Osteocyte (in vitro differentiated cells): ENCODE results near the gene ANKRD33. TPM values are rescaled to one million over a fixed set of nuclear protein-coding genes. Genes with fewer than 3 reads are reported as not detected.

Experiments
- DNase-seq: peaks from one replicate; pipeline ENCODE4 v3.0.0; 2021; ENCODE audit warnings: mixed read lengths; ENCODE audit not compliant: unreplicated experiment; ENCODE audit errors: extremely low spot score
- H3K27ac Mint-ChIP-seq: one replicate; pipeline ENCODE4 v1.8.0; 2021; ENCODE audit warnings: mild to moderate bottlenecking, mixed read lengths; ENCODE audit not compliant: unreplicated experiment
- H3K27me3 Mint-ChIP-seq: one replicate; pipeline ENCODE4 v1.8.0; 2021; ENCODE audit warnings: mixed read lengths; ENCODE audit not compliant: unreplicated experiment
- H3K36me3 Mint-ChIP-seq: one replicate; pipeline ENCODE4 v1.8.0; 2021; ENCODE audit warnings: mixed read lengths; ENCODE audit not compliant: unreplicated experiment
- H3K4me1 Mint-ChIP-seq: one replicate; pipeline ENCODE4 v1.8.0; 2021; ENCODE audit warnings: mixed read lengths; ENCODE audit not compliant: unreplicated experiment
- H3K4me3 Mint-ChIP-seq: one replicate; pipeline ENCODE4 v1.8.0; 2021; ENCODE audit warnings: mild to moderate bottlenecking, moderate library complexity, mixed read lengths; ENCODE audit not compliant: unreplicated experiment
- H3K9me3 Mint-ChIP-seq: one replicate; pipeline ENCODE4 v1.8.0; 2021; ENCODE audit warnings: mixed read lengths; ENCODE audit not compliant: unreplicated experiment
- total RNA-seq: library from RNA; stranded (reverse); gene quantifications from 2 replicates; pipeline ENCODE4 v1.2.1, GENCODE V29; 2021
- TF ChIP-seq, protein P1 (sequence below): fragments of 200-600 bp; sonication (generic); IDR thresholded peaks from 2 replicates; pipeline ENCODE4 v1.5.0; 2021; ENCODE audit warnings: antibody characterized with exemption, mild to moderate bottlenecking, moderate library complexity

The ANKRD33 gene
- total RNA-seq, 1 donor from 2014 or later: not detected

DNA sequence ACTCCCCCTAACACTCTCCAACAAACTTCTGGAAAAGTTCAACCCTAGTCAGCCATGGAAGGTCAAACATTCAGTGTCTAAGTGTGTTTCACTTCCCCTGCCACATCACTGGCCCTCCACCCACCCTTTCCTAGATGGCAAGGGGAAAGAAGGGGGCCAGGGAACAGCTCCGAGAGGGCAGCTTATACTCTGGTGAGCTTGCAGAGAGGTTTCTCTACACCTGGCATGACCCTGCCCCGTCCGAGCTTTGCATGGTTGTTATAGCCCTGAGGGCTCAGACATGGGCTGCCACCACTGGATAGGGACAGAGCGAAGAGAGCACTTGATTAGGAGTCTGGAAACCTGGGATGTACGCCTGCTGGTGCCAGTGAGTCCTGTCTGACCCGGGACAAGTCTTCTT lies 23.4 kb downstream of the ANKRD33 start:
- Mint-ChIP-seq H3K4me3 (no peak overlapping the region), H3K9me3 (no peaks in the 10 kb centered on the region), H3K36me3 (no peaks in the 10 kb centered on the region), H3K27ac (no peak overlapping the region), H3K27me3 (no peaks in the 10 kb centered on the region), H3K4me1 (peaks cover 12% of the 10 kb centered on the region)
- no peak for DNase-seq
- TF ChIP-seq, protein P1, sequence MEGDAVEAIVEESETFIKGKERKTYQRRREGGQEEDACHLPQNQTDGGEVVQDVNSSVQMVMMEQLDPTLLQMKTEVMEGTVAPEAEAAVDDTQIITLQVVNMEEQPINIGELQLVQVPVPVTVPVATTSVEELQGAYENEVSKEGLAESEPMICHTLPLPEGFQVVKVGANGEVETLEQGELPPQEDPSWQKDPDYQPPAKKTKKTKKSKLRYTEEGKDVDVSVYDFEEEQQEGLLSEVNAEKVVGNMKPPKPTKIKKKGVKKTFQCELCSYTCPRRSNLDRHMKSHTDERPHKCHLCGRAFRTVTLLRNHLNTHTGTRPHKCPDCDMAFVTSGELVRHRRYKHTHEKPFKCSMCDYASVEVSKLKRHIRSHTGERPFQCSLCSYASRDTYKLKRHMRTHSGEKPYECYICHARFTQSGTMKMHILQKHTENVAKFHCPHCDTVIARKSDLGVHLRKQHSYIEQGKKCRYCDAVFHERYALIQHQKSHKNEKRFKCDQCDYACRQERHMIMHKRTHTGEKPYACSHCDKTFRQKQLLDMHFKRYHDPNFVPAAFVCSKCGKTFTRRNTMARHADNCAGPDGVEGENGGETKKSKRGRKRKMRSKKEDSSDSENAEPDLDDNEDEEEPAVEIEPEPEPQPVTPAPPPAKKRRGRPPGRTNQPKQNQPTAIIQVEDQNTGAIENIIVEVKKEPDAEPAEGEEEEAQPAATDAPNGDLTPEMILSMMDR: no peak

DNA sequence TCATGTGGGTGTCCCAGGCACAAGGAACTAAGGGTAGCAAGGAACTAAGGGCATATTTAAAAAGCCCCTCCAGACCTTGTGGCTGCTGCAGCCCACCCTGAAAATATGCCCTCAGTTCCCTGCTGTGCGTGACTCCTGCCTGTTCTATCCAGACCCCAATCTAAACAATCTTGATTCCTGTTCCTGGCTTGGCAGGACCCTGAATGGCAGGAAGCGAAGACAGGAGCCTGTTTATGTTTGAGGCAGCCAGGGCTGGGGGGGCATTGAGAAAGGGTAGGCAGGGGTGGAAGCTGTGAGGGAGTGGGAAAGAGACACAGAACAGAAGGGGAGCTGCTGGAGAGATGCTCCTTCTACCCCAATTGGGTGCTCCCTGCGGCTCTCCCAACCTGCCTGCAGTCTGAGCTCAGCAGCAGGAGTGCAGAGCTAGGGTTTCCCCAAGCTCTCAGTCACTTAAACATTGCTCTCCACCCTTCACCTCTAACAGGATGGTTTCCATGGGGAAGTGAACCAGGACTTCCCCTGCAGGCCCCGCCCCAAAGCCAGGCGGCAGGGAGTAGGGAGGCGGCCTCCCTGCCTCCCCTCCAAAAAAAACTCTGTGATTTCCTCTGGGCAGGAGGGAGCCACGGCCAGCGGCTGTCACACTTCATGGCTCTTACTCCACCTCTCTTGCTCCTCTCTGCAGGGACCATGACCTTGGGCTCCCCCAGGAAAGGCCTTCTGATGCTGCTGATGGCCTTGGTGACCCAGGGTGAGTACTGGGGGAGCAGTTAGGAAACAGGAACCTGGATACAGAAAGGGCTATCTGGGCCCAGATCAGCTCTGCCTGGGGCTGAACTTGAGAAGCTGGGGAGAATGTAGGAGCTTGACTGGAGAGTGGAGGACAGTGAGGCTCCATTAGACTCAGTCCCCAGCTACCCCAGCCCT lies 24.1 kb downstream of the ANKRD33 start:
- no peaks in the 10 kb centered on the region for H3K36me3 Mint-ChIP-seq
- no peak for DNase-seq
- no peaks in the 10 kb centered on the region for H3K27me3 Mint-ChIP-seq
- H3K4me1 Mint-ChIP-seq: peaks cover 12% of the 10 kb centered on the region
- H3K4me3 Mint-ChIP-seq: no peak overlapping the region
- H3K27ac Mint-ChIP-seq: no peak overlapping the region
- H3K9me3 Mint-ChIP-seq: no peaks in the 10 kb centered on the region
- TF ChIP-seq, protein P1: no peak

DNA sequence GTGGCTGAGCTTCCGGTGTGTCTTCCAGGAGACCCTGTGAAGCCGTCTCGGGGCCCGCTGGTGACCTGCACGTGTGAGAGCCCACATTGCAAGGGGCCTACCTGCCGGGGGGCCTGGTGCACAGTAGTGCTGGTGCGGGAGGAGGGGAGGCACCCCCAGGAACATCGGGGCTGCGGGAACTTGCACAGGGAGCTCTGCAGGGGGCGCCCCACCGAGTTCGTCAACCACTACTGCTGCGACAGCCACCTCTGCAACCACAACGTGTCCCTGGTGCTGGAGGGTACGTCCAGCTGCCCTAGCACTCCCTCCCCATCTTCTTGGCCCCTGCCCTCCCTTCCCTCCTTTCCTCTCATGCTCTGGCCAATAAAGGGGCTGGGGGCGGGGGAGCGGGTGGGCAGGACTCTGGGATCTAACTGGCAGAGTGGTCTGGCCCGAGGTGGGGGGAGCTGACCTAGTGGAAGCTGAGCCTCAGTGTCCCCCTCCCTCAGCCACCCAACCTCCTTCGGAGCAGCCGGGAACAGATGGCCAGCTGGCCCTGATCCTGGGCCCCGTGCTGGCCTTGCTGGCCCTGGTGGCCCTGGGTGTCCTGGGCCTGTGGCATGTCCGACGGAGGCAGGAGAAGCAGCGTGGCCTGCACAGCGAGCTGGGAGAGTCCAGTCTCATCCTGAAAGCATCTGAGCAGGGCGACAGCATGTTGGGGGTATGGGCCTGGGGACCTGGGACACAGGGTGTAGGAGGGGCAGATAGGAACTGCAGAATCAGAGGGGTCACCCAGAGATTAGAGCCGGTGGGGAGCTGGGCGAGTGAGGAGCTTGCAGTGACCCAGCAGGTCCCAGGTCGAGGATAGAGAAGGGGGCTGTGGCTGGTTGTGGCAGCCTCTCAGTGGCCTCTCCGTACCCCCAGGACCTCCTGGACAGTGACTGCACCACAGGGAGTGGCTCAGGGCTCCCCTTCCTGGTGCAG lies 25.4 kb downstream of the ANKRD33 start:
- no peak overlapping the region for H3K27ac Mint-ChIP-seq
- TF ChIP-seq, protein P1: no peak
- no peak overlapping the region for H3K4me3 Mint-ChIP-seq
- H3K4me1 Mint-ChIP-seq: peaks cover 12% of the 10 kb centered on the region
- DNase-seq: no peak
- H3K9me3 Mint-ChIP-seq: no peaks in the 10 kb centered on the region
- no peaks in the 10 kb centered on the region for H3K36me3 Mint-ChIP-seq
- no peaks in the 10 kb centered on the region for H3K27me3 Mint-ChIP-seq

DNA sequence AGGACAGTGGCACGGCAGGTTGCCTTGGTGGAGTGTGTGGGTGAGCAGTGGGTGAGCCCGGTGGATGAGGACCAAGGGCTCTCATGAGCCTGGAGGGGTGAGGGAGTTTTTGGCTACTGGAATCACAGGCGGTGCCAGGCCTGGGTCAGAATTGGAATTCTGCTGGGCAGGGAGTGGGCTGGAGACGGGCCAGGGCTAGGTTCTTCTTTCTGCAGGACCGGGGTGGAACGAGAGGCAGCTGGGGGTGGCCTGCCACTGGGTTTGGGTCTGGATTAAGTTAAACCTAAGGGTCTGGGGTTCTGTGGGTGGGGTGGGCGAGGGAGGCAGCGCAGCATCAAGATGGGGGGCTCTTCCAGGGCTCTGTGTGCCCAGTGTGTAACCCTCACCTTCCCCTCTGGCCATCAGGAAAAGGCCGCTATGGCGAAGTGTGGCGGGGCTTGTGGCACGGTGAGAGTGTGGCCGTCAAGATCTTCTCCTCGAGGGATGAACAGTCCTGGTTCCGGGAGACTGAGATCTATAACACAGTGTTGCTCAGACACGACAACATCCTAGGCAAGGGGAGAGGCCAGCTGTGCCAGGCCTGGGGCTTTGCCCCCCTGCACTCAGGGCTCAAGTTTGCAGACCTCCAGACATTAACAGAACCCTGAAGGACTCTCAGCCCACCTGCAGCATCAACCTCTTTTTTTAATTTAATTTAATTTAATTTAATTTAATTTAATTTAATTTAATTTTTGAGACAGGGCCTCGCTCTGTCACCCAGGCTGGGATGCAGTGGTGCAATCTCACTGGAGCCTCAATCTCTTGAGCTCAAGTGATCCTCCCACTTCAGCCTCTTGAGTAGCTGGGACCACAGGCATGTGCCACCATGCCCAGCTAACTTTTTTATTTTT lies 26.4 kb downstream of the ANKRD33 start:
- TF ChIP-seq, protein P1: no peak
- H3K27ac Mint-ChIP-seq: no peak overlapping the region
- peaks cover 12% of the 10 kb centered on the region for H3K4me1 Mint-ChIP-seq
- H3K27me3 Mint-ChIP-seq: no peaks in the 10 kb centered on the region
- H3K9me3 Mint-ChIP-seq: no peaks in the 10 kb centered on the region
- DNase-seq: no peak
- H3K4me3 Mint-ChIP-seq: no peak overlapping the region
- H3K36me3 Mint-ChIP-seq: no peaks in the 10 kb centered on the region
